Fibroblast of lung (primary cell): ENCODE measurements around the gene HS1BP3. TPM values are rescaled to one million over a fixed set of nuclear protein-coding genes. Genes with fewer than 3 reads are reported as not detected.

Experiments used
- DNase-seq, 2 donors: peaks; one replicate each; pipeline versions ENCODE4 v3.0.0 to v3.0.0-alpha.2; 2010; ENCODE audit warnings: low read depth in 2 of 2
- H2AFZ ChIP-seq: 2 replicates; pipeline ENCODE4 v1.5.1; 2012; ENCODE audit warnings: low read length, control low read depth, inconsistent platforms
- H3K27ac ChIP-seq: 2 replicates; pipeline ENCODE4 v1.5.1; 2011; ENCODE audit warnings: low read length, control low read depth; ENCODE audit not compliant: insufficient read depth
- H3K27me3 ChIP-seq: 2 replicates; pipeline ENCODE4 v1.5.1; 2011; ENCODE audit warnings: mild to moderate bottlenecking, low read length; ENCODE audit not compliant: control insufficient read depth, insufficient read depth
- H3K36me3 ChIP-seq: 2 replicates; pipeline ENCODE4 v1.5.1; 2011; ENCODE audit warnings: low read length; ENCODE audit not compliant: control insufficient read depth, insufficient read depth
- H3K4me1 ChIP-seq: 2 replicates; pipeline ENCODE4 v1.5.1; 2011; ENCODE audit warnings: low read length; ENCODE audit not compliant: control insufficient read depth, insufficient read depth; ENCODE audit errors: extremely low read depth
- H3K4me2 ChIP-seq: 2 replicates; pipeline ENCODE4 v1.5.1; 2011; ENCODE audit warnings: low read length, control low read depth; ENCODE audit not compliant: insufficient read depth; ENCODE audit errors: extremely low read depth
- H3K4me3 ChIP-seq, 4 experiments: fragments of 200-600 bp in 1 of 4; sonication (generic) in 1 of 4; replicated peaks in 1 of 4; 2 replicates each; pipeline ENCODE4 v1.5.1; 2011 to 2016; ENCODE audit warnings: low read length in 4 of 4, low read depth in 3 of 4, mild to moderate bottlenecking in 3 of 4, control low read depth in 2 of 4, inconsistent platforms in 1 of 4, mixed read lengths in 1 of 4; ENCODE audit not compliant: insufficient read depth in 1 of 4; ENCODE audit errors: control extremely low read depth in 1 of 4
- H3K79me2 ChIP-seq: 2 replicates; pipeline ENCODE4 v1.5.1; 2012; ENCODE audit warnings: mild to moderate bottlenecking, low read length, inconsistent platforms; ENCODE audit not compliant: control insufficient read depth, insufficient read depth
- H3K9ac ChIP-seq: 2 replicates; pipeline ENCODE4 v1.5.1; 2011; ENCODE audit warnings: mild to moderate bottlenecking, low read length, control low read depth; ENCODE audit not compliant: insufficient read depth
- H3K9me3 ChIP-seq: 2 replicates; pipeline ENCODE4 v1.5.1; 2012; ENCODE audit warnings: low read depth, low read length; ENCODE audit not compliant: control insufficient read depth, insufficient read depth
- H4K20me1 ChIP-seq: 2 replicates; pipeline ENCODE4 v1.5.1; 2011; ENCODE audit warnings: low read length; ENCODE audit not compliant: control insufficient read depth, insufficient read depth; ENCODE audit errors: extremely low read depth
- CTCF ChIP-seq, 2 donors: IDR thresholded peaks in 1 of 2; conservative IDR thresholded peaks in 1 of 2; 1 replicate in 1 of 2; 2 replicates in 1 of 2; pipeline ENCODE4 v1.5.1; 2011 to 2012; ENCODE audit warnings: low read length in 2 of 2, control low read depth in 1 of 2, inconsistent platforms in 1 of 2, low read depth in 1 of 2, mild to moderate bottlenecking in 1 of 2
- EZH2 ChIP-seq: IDR thresholded peaks from 2 replicates; pipeline ENCODE4 v1.5.1; 2012; ENCODE audit warnings: low read length, control low read depth, mild to moderate bottlenecking; ENCODE audit errors: missing control alignments
- polyA plus RNA-seq, 2 donors: library from polyadenylated mRNA; depleted of rRNA in 1 of 2; stranded (reverse) in 1 of 2; unstranded in 1 of 2; fragments of >200 nt; gene quantifications; 2 replicates each; pipeline ENCODE4 v1.2.1, GENCODE V29; 2011 to 2012; ENCODE audit warnings: missing spikeins in 1 of 2
- total RNA-seq: library from RNA; depleted of rRNA; stranded (reverse); fragments of >200 nt; gene quantifications from 2 replicates; pipeline ENCODE4 v1.2.1, GENCODE V29; 2014

HS1BP3 gene
- total and polyA plus RNA-seq, 2 donors (not counting 1 experiment from before 2014, with no cell fraction given) = 17.8 to 38.1 TPM

- Histone ChIP-seq H3K4me3 (no peak overlapping the region), H3K79me2 (no peaks in the 10 kb centered on the region), H3K27me3 (no peaks in the 10 kb centered on the region), H3K4me2 (no peak overlapping the region), H3K9me3 (no peaks in the 10 kb centered on the region), H3K36me3 (no peaks in the 10 kb centered on the region), H3K9ac (no peak overlapping the region), H4K20me1 (no peaks in the 10 kb centered on the region), H2AFZ (no peak overlapping the region), H3K27ac (no peak overlapping the region), H3K4me1 (no peaks in the 10 kb centered on the region)
- TF ChIP-seq EZH2 = no peak
- no peak for TF ChIP-seq CTCF (conservative IDR thresholded peaks at IDR 0.05 in 1 of 2, IDR thresholded peaks at IDR 0.05 in 1 of 2; ENCODE audit: low read depth in 1 of 2, low read length in 2 of 2)
- no peak for DNase-seq
Measured at GRCh38 chr2:20696366-20696765, 45.5 kb upstream of the HS1BP3 start.

GRCh38 chr2:20693317-20693716 lies 42.4 kb upstream of the HS1BP3 start:
- Histone ChIP-seq H3K27me3 (no peaks in the 10 kb centered on the region), H3K79me2 (no peaks in the 10 kb centered on the region), H3K9me3 (no peaks in the 10 kb centered on the region), H3K4me1 (no peaks in the 10 kb centered on the region), H2AFZ (no peak overlapping the region), H3K36me3 (no peaks in the 10 kb centered on the region), H3K4me3 (no peak overlapping the region), H4K20me1 (no peaks in the 10 kb centered on the region), H3K27ac (no peak overlapping the region), H3K9ac (no peak overlapping the region), H3K4me2 (no peak overlapping the region)
- DNase-seq = no peak
- TF ChIP-seq CTCF (conservative IDR thresholded peaks at IDR 0.05 in 1 of 2, IDR thresholded peaks at IDR 0.05 in 1 of 2; ENCODE audit: low read depth in 1 of 2, low read length in 2 of 2) = no peak
- TF ChIP-seq EZH2 = no peak

GRCh38 chr2:20692081-20692480 lies 41.2 kb upstream of the HS1BP3 start:
- no peak overlapping the region for H3K4me3 ChIP-seq
- H3K79me2 ChIP-seq = no peaks in the 10 kb centered on the region
- H3K27ac ChIP-seq = no peak overlapping the region
- no peaks in the 10 kb centered on the region for H3K4me1 ChIP-seq
- no peak overlapping the region for H2AFZ ChIP-seq
- DNase-seq = no peak
- H3K9me3 ChIP-seq = no peaks in the 10 kb centered on the region
- H3K4me2 ChIP-seq = no peak overlapping the region
- H4K20me1 ChIP-seq = no peaks in the 10 kb centered on the region
- no peak overlapping the region for H3K9ac ChIP-seq
- H3K36me3 ChIP-seq = no peaks in the 10 kb centered on the region
- TF ChIP-seq CTCF (conservative IDR thresholded peaks at IDR 0.05 in 1 of 2, IDR thresholded peaks at IDR 0.05 in 1 of 2; ENCODE audit: low read depth in 1 of 2, low read length in 2 of 2) = no peak
- no peak for TF ChIP-seq EZH2
- no peaks in the 10 kb centered on the region for H3K27me3 ChIP-seq
